GM12878 (cell line): ENCODE data around the gene MPRIP.

Source experiments
- CTCF ChIP-seq, 3 experiments: IDR thresholded peaks in 2 of 3; conservative IDR thresholded peaks in 1 of 3; 2 replicates each; pipeline ENCODE4 v1.5.1; 2011; ENCODE audit warnings: low read depth in 3 of 3, low read length in 3 of 3, mild to moderate bottlenecking in 3 of 3, control low read depth in 2 of 3, moderate library complexity in 2 of 3, inconsistent platforms in 1 of 3, mixed read lengths in 1 of 3; ENCODE audit not compliant: control insufficient read depth in 2 of 3, insufficient read depth in 1 of 3; ENCODE audit errors: extremely low read depth in 1 of 3
- REST ChIP-seq: IDR thresholded peaks from 2 replicates; pipeline ENCODE4 v1.6.1; 2012; ENCODE audit warnings: mild to moderate bottlenecking, low read depth, low read length
- SUZ12 ChIP-seq: fragments of 200-600 bp; sonication (generic); IDR thresholded peaks from one replicate; pipeline ENCODE4 v1.6.1; 2018; ENCODE audit warnings: antibody characterized with exemption, mild to moderate bottlenecking; ENCODE audit not compliant: unreplicated experiment
- YY1 ChIP-seq: IDR thresholded peaks from 2 replicates; pipeline ENCODE4 v1.6.1; 2011; ENCODE audit warnings: low read depth, mild to moderate bottlenecking, low read length

GRCh38 chr17:17035490-17035889 lies 6.8 kb upstream of the MPRIP start:
- TF ChIP-seq REST, result no peak
- no peak for TF ChIP-seq SUZ12
- no peak for TF ChIP-seq CTCF (IDR thresholded peaks at IDR 0.05 in 2 of 3, conservative IDR thresholded peaks at IDR 0.05 in 1 of 3; ENCODE audit: control insufficient read depth in 2 of 3, extremely low read depth in 1 of 3, insufficient read depth in 1 of 3, low read depth in 3 of 3, low read length in 3 of 3)
- TF ChIP-seq YY1, result no peak
